HepG2 (cell line): Measurements from ENCODE around the gene SH3BP5. TPM values are rescaled to one million over a fixed set of nuclear protein-coding genes. Genes with fewer than 3 reads are reported as not detected.
A peak's percentile ranks its signal among the peaks of the same experiment; 100 is the strongest.

ENCODE experiments used
- ATAC-seq: fragments of 200-7000 bp; cut with Tn5 transposase; 3 replicates; pipeline ENCODE4 v1.9.1; 2020; ENCODE audit warnings: mild to moderate bottlenecking, moderate library complexity
- BruUV-seq: library from RNA; stranded (reverse); fragments of 400-500 nt; replicated peaks from 2 replicates; lab custom pipeline; 2021; lab: Mats Ljungman, UMichigan
- CTCF ChIA-PET: fragments of 300-600 bp; formaldehyde crosslinking; extraction: SDS; loops from one replicate; lab custom pipeline; 2021; ENCODE audit warnings: low total read pairs, inconsistent platforms, low intra/inter-chr PET ratio; lab: Yijun Ruan, JAX
- POLR2A ChIA-PET: fragments of 350-600 bp; sonication (Branson Sonifier 250); formaldehyde crosslinking; loops from one replicate; lab custom pipeline; 2020; ENCODE audit warnings: antibody characterized with exemption, inconsistent platforms; lab: Yijun Ruan, JAX
- DNase-seq: peaks from one replicate; pipeline ENCODE4 v3.0.0-alpha.2; 2015; ENCODE audit warnings: low spot score
- FAIRE-seq: peaks from 3 replicates; lab custom pipeline; 2011; peaks lifted over from hg19 to GRCh38; lab: Jason Lieb, UNC
- H2AFZ ChIP-seq: one replicate; pipeline ENCODE4 v1.6.1; 2011; ENCODE audit warnings: low read length, inconsistent platforms
- H3K27ac ChIP-seq: fragments of 300-600 bp; 3 replicates; pipeline ENCODE4 v1.8.0; 2011; ENCODE audit warnings: mixed run types, mild to moderate bottlenecking, mixed read lengths, low read length, inconsistent platforms; ENCODE audit not compliant: insufficient read depth; ENCODE audit errors: extremely low read length
- H3K27me3 ChIP-seq, 2 experiments: fragments of 200-600 bp in 1 of 2; 2 replicates in 1 of 2; 3 replicates in 1 of 2; pipeline versions ENCODE4 v1.6.0 to v1.8.0; 2011; ENCODE audit warnings: low read length in 2 of 2, mild to moderate bottlenecking in 2 of 2, moderate library complexity in 2 of 2, inconsistent platforms in 1 of 2; ENCODE audit not compliant: insufficient read depth in 2 of 2, control insufficient read depth in 1 of 2
- H3K36me3 ChIP-seq, 2 experiments: fragments of 200-600 bp in 1 of 2; replicated peaks in 1 of 2; 2 replicates in 1 of 2; 3 replicates in 1 of 2; pipeline versions ENCODE4 v1.5.1 to v1.8.0; 2011; ENCODE audit warnings: low read length in 2 of 2, inconsistent platforms in 1 of 2; ENCODE audit not compliant: insufficient read depth in 2 of 2, control insufficient read depth in 1 of 2
- H3K4me1 ChIP-seq: 2 replicates; pipeline ENCODE4 v1.5.1; 2012; ENCODE audit warnings: low read length, inconsistent platforms; ENCODE audit not compliant: insufficient read depth
- H3K4me2 ChIP-seq: 2 replicates; pipeline ENCODE4 v1.6.0; 2011; ENCODE audit warnings: low read depth, low read length, inconsistent platforms
- H3K4me3 ChIP-seq, 3 experiments: fragments of 200-600 bp in 1 of 3; sonication (generic), shearing (Covaris generic) in 1 of 3; replicated peaks in 1 of 3; 2 replicates each; pipeline ENCODE4 v1.5.1; 2011 to 2016; ENCODE audit warnings: low read length in 3 of 3, inconsistent platforms in 2 of 3, low read depth in 2 of 3, mild to moderate bottlenecking in 2 of 3, control low read depth in 1 of 3, mixed read lengths in 1 of 3; ENCODE audit not compliant: insufficient read depth in 1 of 3
- H3K79me2 ChIP-seq: one replicate; pipeline ENCODE4 v1.6.1; 2011; ENCODE audit warnings: low read length, inconsistent platforms; ENCODE audit not compliant: insufficient read depth
- H3K9ac ChIP-seq: 2 replicates; pipeline ENCODE4 v1.6.0; 2011; ENCODE audit warnings: mild to moderate bottlenecking, low read depth, low read length, inconsistent platforms; ENCODE audit not compliant: insufficient read depth
- H3K9me3 ChIP-seq: 2 replicates; pipeline ENCODE4 v1.5.1; 2012; ENCODE audit warnings: mild to moderate bottlenecking, low read length
- H4K20me1 ChIP-seq: 2 replicates; pipeline ENCODE4 v1.6.0; 2011; ENCODE audit warnings: inconsistent platforms, mild to moderate bottlenecking, low read length, moderate library complexity; ENCODE audit not compliant: insufficient read depth
- CBX2 ChIP-seq, 2 experiments: fragments of 200-600 bp in 1 of 2; sonication (generic); formaldehyde crosslinking in 1 of 2; IDR thresholded peaks; 2 replicates each; pipeline versions ENCODE4 v1.7.0 to v1.8.1; 2018 to 2022; ENCODE audit warnings: low read depth in 2 of 2, low read length in 1 of 2, mild to moderate bottlenecking in 1 of 2, missing genetic modification reagents in 1 of 2
- HDAC6 ChIP-seq: fragments of 200-600 bp; sonication (generic); IDR thresholded peaks from 2 replicates; pipeline ENCODE4 v1.7.0; 2017; ENCODE audit warnings: mild to moderate bottlenecking, antibody characterized with exemption, low read length, low read depth
- NR2F2 ChIP-seq: IDR thresholded peaks from 2 replicates; pipeline ENCODE4 v1.6.1; 2012; ENCODE audit warnings: low read depth, inconsistent platforms, borderline replicate concordance
- TCF7L2 ChIP-seq: IDR thresholded peaks from 2 replicates; pipeline ENCODE4 v1.6.1; 2011; ENCODE audit warnings: mild to moderate bottlenecking, low read depth, low read length, moderate library complexity
- ZNF317 ChIP-seq: sonication (generic); formaldehyde crosslinking; IDR thresholded peaks from 2 replicates; pipeline ENCODE4 v1.5.0; 2020; ENCODE audit warnings: mild to moderate bottlenecking, missing genetic modification reagents
- ZNF318 ChIP-seq: sonication (generic); formaldehyde crosslinking; IDR thresholded peaks from 2 replicates; pipeline ENCODE4 v1.4.0; 2020; ENCODE audit warnings: mild to moderate bottlenecking, missing genetic modification reagents
- ZNF556 ChIP-seq: sonication (generic); formaldehyde crosslinking; IDR thresholded peaks from 2 replicates; pipeline ENCODE4 v1.4.0; 2020; ENCODE audit warnings: mild to moderate bottlenecking, missing genetic modification reagents, borderline replicate concordance
- ZNF776 ChIP-seq: sonication (generic); formaldehyde crosslinking; IDR thresholded peaks from 2 replicates; pipeline ENCODE4 v1.4.0; 2020; ENCODE audit warnings: mild to moderate bottlenecking, missing genetic modification reagents
- WGBS: methylation state at CpG from one replicate; pipeline ENCODE4 v1.1.6; 2017; ENCODE audit warnings: low lambda C conversion rate; 5-methylcytosine and 5-hydroxymethylcytosine counted together
- in situ Hi-C: cut with HindIII; loops from 2 replicates; pipeline ENCODE4 v1.10.0; 2017; ENCODE audit warnings: low pct_unique_long_range_greater_than_20kb; ENCODE audit not compliant: extremely low pct_ligation_motif_present
- intact Hi-C: fragments of 100-400 bp; cut with micrococcal nuclease; formaldehyde crosslinking; loops from one replicate; pipeline ENCODE4 v1.10.0; 2022; ENCODE audit not compliant: unreplicated experiment
- polyA plus RNA-seq, 8 experiments: library from polyadenylated mRNA; depleted of rRNA in 3 of 8; stranded (reverse) in 7 of 8; unstranded in 1 of 8; fragments of >200 nt; fragmentation: Illumina TruSeq in 4 of 8; extraction: Trizol in 4 of 8; gene quantifications; 2 replicates each; pipeline versions ENCODE4 v1.2.1 to v1.2.3, GENCODE V29; 2011 to 2016; ENCODE audit warnings: low read depth in 4 of 8, missing spikeins in 1 of 8, mixed read lengths in 1 of 8; ENCODE audit not compliant: insufficient read depth in 1 of 8
- total RNA-seq, 5 experiments: library from RNA; depleted of rRNA; stranded (reverse); fragments of >200 nt; fragmentation: Illumina TruSeq; extraction: Trizol; gene quantifications; 2 replicates each; pipeline ENCODE4 v1.2.3, GENCODE V29; 2016; ENCODE audit warnings: low read depth in 1 of 5
- TF ChIP-seq, protein P1 (sequence below): sonication (generic); formaldehyde crosslinking; IDR thresholded peaks from 2 replicates; pipeline ENCODE4 v1.5.0; 2020; ENCODE audit warnings: missing genetic modification reagents

SH3BP5 gene
- total and polyA plus RNA-seq, 2 of the 13 experiments (the other 11 are each of a cell fraction or from before 2014, with no cell fraction given), result 0.09 to 0.16 TPM

DNA sequence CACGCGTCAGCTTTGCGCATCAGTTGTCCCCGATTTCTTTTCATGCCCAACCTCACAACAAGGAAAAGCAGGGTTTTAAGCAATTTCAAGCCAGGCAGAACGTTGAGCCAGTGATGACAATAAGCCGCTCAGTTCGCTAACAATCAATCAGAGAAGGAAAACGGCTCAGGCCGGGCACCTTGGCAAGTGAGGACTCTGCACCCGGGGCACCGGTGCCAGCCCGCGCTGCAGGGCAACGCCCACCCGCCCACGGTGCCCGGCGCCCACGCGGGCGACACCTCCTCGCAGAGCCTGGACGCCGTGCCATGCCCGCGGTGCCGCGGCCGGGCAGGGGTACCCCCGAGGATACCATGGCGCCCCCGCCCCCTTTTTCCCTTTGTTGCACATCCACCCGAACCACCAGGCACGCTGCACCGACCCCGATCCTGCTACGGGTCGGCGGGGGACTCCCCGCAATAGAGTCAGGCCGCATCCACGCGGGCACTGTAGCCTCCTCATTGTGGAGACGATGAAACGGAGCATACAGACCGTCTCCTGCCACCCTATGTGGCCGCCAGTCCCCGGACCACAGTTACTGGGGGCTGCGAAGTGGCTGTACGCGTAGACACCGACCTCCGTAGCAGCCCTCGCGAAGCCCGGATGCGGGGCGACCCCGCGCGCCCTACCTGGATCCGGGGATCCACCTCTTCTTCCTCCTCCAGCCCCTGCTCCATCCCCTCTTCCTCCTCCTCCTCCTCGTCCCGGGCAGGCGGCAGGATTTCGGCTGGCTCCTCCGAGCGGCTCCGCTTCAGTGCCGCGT, 581 bp downstream of the SH3BP5 start (continued):
- no peak for TF ChIP-seq ZNF318

DNA sequence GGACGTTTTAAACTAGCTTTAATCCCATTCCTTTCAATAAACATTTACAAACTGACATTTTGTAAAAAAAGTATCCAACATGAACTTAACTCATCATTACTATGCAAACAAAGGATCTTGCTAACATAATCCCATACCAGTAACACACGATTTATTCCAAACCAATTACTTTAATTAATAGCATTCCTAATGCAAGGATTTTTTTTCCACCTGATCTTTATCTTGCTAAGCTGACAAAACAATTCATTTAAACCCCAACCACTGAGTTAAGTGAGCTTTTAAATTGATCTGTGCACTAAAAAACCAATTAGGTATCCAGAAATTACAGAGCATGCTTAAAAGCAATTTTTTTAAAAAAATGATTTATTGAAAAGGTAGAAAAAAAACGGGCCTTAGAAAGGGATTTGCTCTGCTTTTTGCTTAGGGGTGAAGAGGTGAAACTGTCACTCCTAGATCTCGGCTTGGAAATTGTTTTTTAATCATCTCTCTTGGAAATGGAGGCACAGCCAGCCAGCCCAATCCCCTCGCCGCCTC, 1.2 kb downstream of the SH3BP5 start:
- intact Hi-C loops, result loop anchor here (5.0 kb wide), 1 partner anchor 64 kb away; no protein-coding TSS in a partner anchor

More for the DNA sequence above, 1.2 kb downstream of the SH3BP5 start:
- no peaks in the 10 kb centered on the region for H3K9me3 ChIP-seq
- peaks cover 8 to 35% of the 10 kb centered on the region in 2 experiments; a peak in 4 of 5 replicates for H3K27me3 ChIP-seq
- no peak for DNase-seq
- H3K36me3 ChIP-seq, result no peaks in the 10 kb centered on the region
- H3K4me2 ChIP-seq, result peak overlapping the region; percentile 93; the same call in 1 of the 2 replicates
- TF ChIP-seq, protein P1, sequence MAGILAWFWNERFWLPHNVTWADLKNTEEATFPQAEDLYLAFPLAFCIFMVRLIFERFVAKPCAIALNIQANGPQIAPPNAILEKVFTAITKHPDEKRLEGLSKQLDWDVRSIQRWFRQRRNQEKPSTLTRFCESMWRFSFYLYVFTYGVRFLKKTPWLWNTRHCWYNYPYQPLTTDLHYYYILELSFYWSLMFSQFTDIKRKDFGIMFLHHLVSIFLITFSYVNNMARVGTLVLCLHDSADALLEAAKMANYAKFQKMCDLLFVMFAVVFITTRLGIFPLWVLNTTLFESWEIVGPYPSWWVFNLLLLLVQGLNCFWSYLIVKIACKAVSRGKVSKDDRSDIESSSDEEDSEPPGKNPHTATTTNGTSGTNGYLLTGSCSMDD, result no peak
- no peak for TF ChIP-seq NR2F2
- no peak for TF ChIP-seq HDAC6
- no peak for TF ChIP-seq ZNF776
- no peak for TF ChIP-seq TCF7L2
- no peak for TF ChIP-seq ZNF317 (CRISPR knock-in tag)
- 0 out of 2 replicates have a peak, but pooled peaks have one; percentile 64 for TF ChIP-seq CBX2 (IDR thresholded peaks at IDR 0.05; ENCODE audit: low read depth, low read length)
- TF ChIP-seq CBX2 (CRISPR knock-in tag; IDR thresholded peaks at IDR 0.05; ENCODE audit: low read depth), result no peak
- TF ChIP-seq ZNF556 (CRISPR knock-in tag), result no peak
- no peaks in the 10 kb centered on the region for H3K79me2 ChIP-seq
- H3K27ac ChIP-seq, result no peak overlapping the region
- H3K4me3 ChIP-seq, result peak overlapping the region in 1 of 3 experiments; percentile 81; a peak in 1 of 6 replicates
- in situ Hi-C loops, result no loop called here
- no TSS peak for BruUV-seq
- 30% methylated on average over 6 of the region's 6 CpGs for WGBS
- no peak overlapping the region for H2AFZ ChIP-seq
- FAIRE-seq, result no peak
- peaks cover 10% of the 10 kb centered on the region for H3K4me1 ChIP-seq
- no peak for ATAC-seq
- H4K20me1 ChIP-seq, result no peaks in the 10 kb centered on the region
- POLR2A ChIA-PET, result no interaction called here
- CTCF ChIA-PET, result no interaction called here
- H3K9ac ChIP-seq, result no peak overlapping the region
